Spleen (tissue), 11 donors: ENCODE data around the gene TRERF1. TPM values are rescaled to one million over a fixed set of nuclear protein-coding genes. Genes with fewer than 3 reads are reported as not detected.

Experiments used
- DNase-seq: peaks from one replicate; pipeline ENCODE4 v3.0.0-alpha.2; 2020
- H3K27ac ChIP-seq, 8 donors: fragments of 200-600 bp; sonication (generic) in 7 of 8; 1 replicate in 4 of 8; 2 replicates in 4 of 8; pipeline versions ENCODE4 v1.5.0 to v1.8.0; 2016 to 2021; ENCODE audit warnings: inconsistent platforms in 4 of 8, mild to moderate bottlenecking in 4 of 8, moderate library complexity in 1 of 8
- H3K27me3 ChIP-seq, 7 donors: fragments of 200-600 bp; sonication (generic) in 6 of 7; replicated peaks in 1 of 7; 1 replicate in 4 of 7; 2 replicates in 3 of 7; pipeline versions ENCODE4 v1.5.0 to v1.8.0; 2016 to 2021; ENCODE audit warnings: inconsistent platforms in 3 of 7, mild to moderate bottlenecking in 1 of 7
- H3K36me3 ChIP-seq, 6 donors: fragments of 200-600 bp; sonication (generic) in 5 of 6; 1 replicate in 4 of 6; 2 replicates in 2 of 6; pipeline versions ENCODE4 v1.5.0 to v1.8.0; 2016 to 2021; ENCODE audit warnings: inconsistent platforms in 2 of 6
- H3K4me1 ChIP-seq, 6 donors: fragments of 200-600 bp; sonication (generic) in 5 of 6; 1 replicate in 3 of 6; 2 replicates in 3 of 6; pipeline versions ENCODE4 v1.5.0 to v1.8.0; 2016 to 2021; ENCODE audit warnings: inconsistent platforms in 3 of 6
- H3K4me3 ChIP-seq, 8 donors: fragments of 200-600 bp; sonication (generic) in 7 of 8; 1 replicate in 4 of 8; 2 replicates in 4 of 8; pipeline versions ENCODE4 v1.5.0 to v1.8.0; 2016 to 2021; ENCODE audit warnings: inconsistent platforms in 4 of 8, mild to moderate bottlenecking in 4 of 8, moderate library complexity in 2 of 8
- H3K9me3 ChIP-seq, 8 donors: fragments of 200-600 bp; sonication (generic) in 7 of 8; 1 replicate in 4 of 8; 2 replicates in 4 of 8; pipeline versions ENCODE4 v1.5.0 to v1.8.0; 2016 to 2021; ENCODE audit warnings: inconsistent platforms in 4 of 8
- CTCF ChIP-seq, 11 experiments: fragments of 200-600 bp in 7 of 11; fragments of 450-650 bp in 4 of 11; sonication (generic) in 4 of 11; IDR thresholded peaks in 8 of 11; conservative IDR thresholded peaks in 3 of 11; 1 replicate in 7 of 11; 2 replicates in 4 of 11; pipeline versions ENCODE4 v1.4.0 to v1.8.0; 2016 to 2021; ENCODE audit warnings: antibody characterized with exemption in 11 of 11, inconsistent platforms in 4 of 11, mild to moderate bottlenecking in 1 of 11
- POLR2A ChIP-seq, 3 donors: fragments of 450-650 bp; IDR thresholded peaks; one replicate each; pipeline ENCODE4 v1.5.1; 2017; ENCODE audit warnings: antibody characterized with exemption in 3 of 3, mild to moderate bottlenecking in 1 of 3
- POLR2AphosphoS5 ChIP-seq, 3 donors: sonication (generic); formaldehyde crosslinking; IDR thresholded peaks; one replicate each; pipeline ENCODE4 v1.5.1; 2017; ENCODE audit warnings: antibody characterized with exemption in 3 of 3
- WGBS, 5 donors: extraction: QIAGEN DNeasy Blood & Tissue Kit in 3 of 5; methylation state at CpG; one replicate each; pipeline versions ENCODE4 v1.1.5 to v1.1.7; 2013 to 2018; 5-methylcytosine and 5-hydroxymethylcytosine counted together
- intact Hi-C: fragments of 100-400 bp; cut with DNase I; formaldehyde crosslinking; loops from one replicate; pipeline ENCODE4 v1.15.0; 2023; ENCODE audit warnings: low total_unique reads
- polyA plus RNA-seq, 3 donors: library from polyadenylated mRNA; stranded (reverse); fragments of 200-250 nt; gene quantifications; one replicate each; pipeline ENCODE4 v1.2.1, GENCODE V29; 2013
- total RNA-seq, 7 donors: library from RNA; depleted of rRNA in 3 of 7; stranded (reverse); fragments of >200 nt in 3 of 7; fragmentation: NEBNext Ultra II Directional in 4 of 7; extraction: Animal tissue kit (Norgen Biotek cat#: 25700) in 4 of 7; gene quantifications; one replicate each; pipeline versions ENCODE4 v1.1.0 to v1.2.1, GENCODE V29; 2016 to 2021
- donor health status: healthy with polysubstance abuse.
- donor health status: DM: no; HTN: no; CAD: no; lungs with moderate emphysema.
- donor health status: DM: no; HTN: no; CAD: no.
- donor health status: Bipolar disorder and iron deficiency.
- donor health status: healthy.
- donor health status: DM: no; HTN: no; CAD: no.
- donor health status: DM: yes; HTN: yes; CAD: no.

TRERF1 gene
- total and polyA plus RNA-seq, 10 donors = 1.5 to 16.9 (median 12.4) TPM

- TF ChIP-seq POLR2A (IDR thresholded peaks at IDR 0.05) (no peak), POLR2AphosphoS5 (IDR thresholded peaks at IDR 0.05) (no peak), CTCF (IDR thresholded peaks at IDR 0.05 in 8 of 11, conservative IDR thresholded peaks at IDR 0.05 in 3 of 11) (no peak)
- Histone ChIP-seq H3K27ac (no peak overlapping the region), H3K4me1 (no peaks in the 10 kb centered on the region), H3K4me3 (no peak overlapping the region), H3K36me3 (no peaks in the 10 kb centered on the region), H3K27me3 (no peaks in the 10 kb centered on the region), H3K9me3 (no peaks in the 10 kb centered on the region)
- DNase-seq = no peak
- intact Hi-C loops = no loop called here
- 79 to 89% (median 86%) methylated on average over 10 of the region's 10 CpGs for WGBS, 5 donors
Observed at GRCh38 chr6:42185597-42185996, 266.1 kb downstream of the TRERF1 start.

GRCh38 chr6:42184475-42184874, 267.3 kb downstream of the TRERF1 start:
- no peaks in the 10 kb centered on the region for H3K36me3 ChIP-seq
- TF ChIP-seq POLR2AphosphoS5 (IDR thresholded peaks at IDR 0.05) = no peak
- TF ChIP-seq CTCF (IDR thresholded peaks at IDR 0.05 in 8 of 11, conservative IDR thresholded peaks at IDR 0.05 in 3 of 11) = no peak
- TF ChIP-seq POLR2A (IDR thresholded peaks at IDR 0.05) = no peak
- peaks cover 0 to 3% (median 0%) of the 10 kb centered on the region in 7 donors for H3K27me3 ChIP-seq
- 83 to 94% (median 85%) methylated on average over 4 of the region's 4 CpGs for WGBS, 5 donors
- H3K4me1 ChIP-seq = no peaks in the 10 kb centered on the region
- H3K4me3 ChIP-seq = no peak overlapping the region
- H3K9me3 ChIP-seq = no peaks in the 10 kb centered on the region
- DNase-seq = no peak
- H3K27ac ChIP-seq = no peak overlapping the region
- intact Hi-C loops = no loop called here

- intact Hi-C loops = no loop called here
- DNase-seq = no peak
- 61 to 81% (median 68%) methylated on average over 5 of the region's 5 CpGs for WGBS, 5 donors
- TF ChIP-seq CTCF (IDR thresholded peaks at IDR 0.05 in 8 of 11, conservative IDR thresholded peaks at IDR 0.05 in 3 of 11) (no peak), POLR2A (IDR thresholded peaks at IDR 0.05) (no peak), POLR2AphosphoS5 (IDR thresholded peaks at IDR 0.05) (no peak)
- no peak overlapping the region for H3K27ac ChIP-seq
- no peaks in the 10 kb centered on the region for H3K36me3 ChIP-seq
- peaks cover 0 to 7% (median 0%) of the 10 kb centered on the region in 6 donors for H3K4me1 ChIP-seq
- H3K9me3 ChIP-seq = no peaks in the 10 kb centered on the region
- H3K27me3 ChIP-seq = peaks cover 0 to 23% (median 14%) of the 10 kb centered on the region in 7 donors
- H3K4me3 ChIP-seq = no peak overlapping the region
Observed at GRCh38 chr6:42182101-42182500, 269.6 kb downstream of the TRERF1 start.

- no peak for DNase-seq
- H3K4me3 ChIP-seq = no peak overlapping the region
- H3K36me3 ChIP-seq = no peaks in the 10 kb centered on the region
- intact Hi-C loops = no loop called here
- no peak overlapping the region for H3K27ac ChIP-seq
- H3K4me1 ChIP-seq = peaks cover 0 to 7% (median 0%) of the 10 kb centered on the region in 6 donors
- WGBS, 5 donors = 57 to 70% (median 65%) methylated on average over 3 of the region's 3 CpGs
- TF ChIP-seq CTCF (IDR thresholded peaks at IDR 0.05 in 8 of 11, conservative IDR thresholded peaks at IDR 0.05 in 3 of 11) (no peak), POLR2AphosphoS5 (IDR thresholded peaks at IDR 0.05) (no peak), POLR2A (IDR thresholded peaks at IDR 0.05) (no peak)
- H3K9me3 ChIP-seq = no peaks in the 10 kb centered on the region
- H3K27me3 ChIP-seq = peaks cover 0 to 23% (median 14%) of the 10 kb centered on the region in 7 donors
Observed at GRCh38 chr6:42179945-42180313, 271.8 kb downstream of the TRERF1 start.
